AG04450 (cell line): Measurements from ENCODE around the gene ACOT11. TPM values are rescaled to one million over a fixed set of nuclear protein-coding genes. Genes with fewer than 3 reads are reported as not detected.

Experiments used
- CTCF ChIA-PET: fragments of 300-600, 350-600 bp; formaldehyde crosslinking; extraction: SDS; loops from one replicate; lab custom pipeline; 2022; ENCODE audit warnings: antibody characterized with exemption, inconsistent platforms; lab: Charles Lee
- POLR2A ChIA-PET: fragments of 350-600 bp; formaldehyde crosslinking; extraction: SDS; loops from one replicate; lab custom pipeline; 2021; ENCODE audit warnings: antibody characterized with exemption, inconsistent platforms; lab: Yijun Ruan, JAX
- DNase-seq: peaks from one replicate; pipeline ENCODE4 v3.0.0-alpha.2; 2011; ENCODE audit warnings: low read depth, low spot score
- H3K27ac ChIP-seq: one replicate; pipeline ENCODE4 v1.5.1; 2012; ENCODE audit warnings: low read depth, low read length, control low read depth
- H3K27me3 ChIP-seq: one replicate; pipeline ENCODE4 v1.6.0; 2012; ENCODE audit warnings: low read length; ENCODE audit not compliant: control insufficient read depth, insufficient read depth
- H3K4me3 ChIP-seq: 2 replicates; pipeline ENCODE4 v1.5.1; 2011; ENCODE audit warnings: mild to moderate bottlenecking, low read depth, low read length, control low read depth
- H3K9me3 ChIP-seq: 2 replicates; pipeline ENCODE4 v1.5.1; 2012; ENCODE audit warnings: low read length; ENCODE audit not compliant: control insufficient read depth, insufficient read depth
- polyA plus RNA-seq: library from polyadenylated mRNA; depleted of rRNA; stranded (reverse); fragments of >200 nt; gene quantifications from 2 replicates; pipeline ENCODE4 v1.2.3, GENCODE V29; 2011
- TF ChIP-seq, protein P1 (sequence below): IDR thresholded peaks from 2 replicates; pipeline ENCODE4 v1.5.1; 2011; ENCODE audit warnings: low read depth, low read length, control low read depth, inconsistent platforms

ACOT11 gene
- polyA plus RNA-seq, 1 experiment: 0.68 TPM

DNA sequence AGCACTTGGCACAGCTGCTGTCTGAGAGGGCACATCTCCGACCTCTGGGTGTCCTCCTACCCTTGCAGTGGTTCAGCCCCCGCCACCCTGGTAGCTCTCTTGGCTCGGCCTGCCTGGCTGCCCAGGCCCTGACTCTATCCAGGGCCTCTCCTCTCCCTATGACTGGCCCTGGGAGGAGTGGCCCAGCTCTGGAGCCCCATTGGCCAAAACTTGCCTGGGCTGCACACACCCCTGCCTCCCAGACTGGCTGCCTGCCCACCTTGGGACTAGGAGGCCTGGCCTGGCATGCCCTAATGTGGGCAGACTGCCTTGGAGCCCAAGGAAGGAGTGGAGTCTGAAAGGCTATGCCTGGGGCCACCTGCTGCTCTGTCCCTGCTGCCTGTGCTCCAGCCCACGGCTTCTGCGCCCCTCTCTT lies 33.6 kb downstream of the ACOT11 start:
- H3K27ac ChIP-seq: no peak overlapping the region
- no peak overlapping the region for H3K4me3 ChIP-seq
- no peaks in the 10 kb centered on the region; the same call in 1 of the 2 replicates for H3K9me3 ChIP-seq
- TF ChIP-seq, protein P1, sequence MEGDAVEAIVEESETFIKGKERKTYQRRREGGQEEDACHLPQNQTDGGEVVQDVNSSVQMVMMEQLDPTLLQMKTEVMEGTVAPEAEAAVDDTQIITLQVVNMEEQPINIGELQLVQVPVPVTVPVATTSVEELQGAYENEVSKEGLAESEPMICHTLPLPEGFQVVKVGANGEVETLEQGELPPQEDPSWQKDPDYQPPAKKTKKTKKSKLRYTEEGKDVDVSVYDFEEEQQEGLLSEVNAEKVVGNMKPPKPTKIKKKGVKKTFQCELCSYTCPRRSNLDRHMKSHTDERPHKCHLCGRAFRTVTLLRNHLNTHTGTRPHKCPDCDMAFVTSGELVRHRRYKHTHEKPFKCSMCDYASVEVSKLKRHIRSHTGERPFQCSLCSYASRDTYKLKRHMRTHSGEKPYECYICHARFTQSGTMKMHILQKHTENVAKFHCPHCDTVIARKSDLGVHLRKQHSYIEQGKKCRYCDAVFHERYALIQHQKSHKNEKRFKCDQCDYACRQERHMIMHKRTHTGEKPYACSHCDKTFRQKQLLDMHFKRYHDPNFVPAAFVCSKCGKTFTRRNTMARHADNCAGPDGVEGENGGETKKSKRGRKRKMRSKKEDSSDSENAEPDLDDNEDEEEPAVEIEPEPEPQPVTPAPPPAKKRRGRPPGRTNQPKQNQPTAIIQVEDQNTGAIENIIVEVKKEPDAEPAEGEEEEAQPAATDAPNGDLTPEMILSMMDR: no peak
- ChIA-PET CTCF (no interaction called here), POLR2A (interaction anchor here (0.6 kb wide), 2 partner anchors 9 to 34 kb away, joined by 3 to 4 read pairs; partner anchors contain the start of gene ACOT11)
- DNase-seq: peak; percentile 13
- H3K27me3 ChIP-seq: peaks cover 2% of the 10 kb centered on the region

DNA sequence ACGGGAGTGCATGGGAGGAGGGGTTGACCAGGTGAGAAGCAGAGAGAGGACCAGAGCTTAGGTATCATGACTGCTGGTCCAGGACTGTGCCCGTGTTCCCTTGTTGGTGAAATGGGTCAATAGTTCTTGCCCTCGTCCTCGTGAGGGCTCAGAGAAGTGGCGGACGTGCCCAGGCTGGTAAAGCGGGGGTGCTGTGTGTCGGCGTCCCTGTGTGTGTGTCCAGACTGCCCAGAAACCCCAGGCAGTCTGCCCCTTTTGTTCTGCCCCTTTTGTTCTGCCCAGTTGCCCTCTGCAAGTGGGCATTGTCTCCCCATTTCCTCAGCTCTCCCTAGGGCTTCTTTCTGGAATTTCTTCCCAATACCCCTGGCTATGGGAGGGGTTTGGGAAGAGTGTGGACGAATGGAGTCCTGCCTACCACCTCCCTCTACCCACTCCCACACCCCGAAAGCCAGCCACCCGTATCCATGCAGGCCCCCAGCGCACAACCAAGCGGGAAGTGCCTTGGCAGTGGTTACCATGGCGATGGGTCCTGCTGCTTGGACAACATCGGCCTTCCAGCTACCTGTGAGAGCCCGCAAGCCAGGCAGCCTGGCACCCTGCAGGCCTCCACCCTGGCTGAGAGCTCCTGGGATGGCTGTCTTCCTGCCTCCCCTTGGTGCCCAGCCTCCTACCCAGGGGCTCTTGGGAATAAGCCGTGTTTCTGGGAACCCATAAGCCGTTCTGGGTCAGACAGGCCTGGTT lies 34.7 kb downstream of the ACOT11 start:
- POLR2A ChIA-PET: no interaction called here
- CTCF ChIA-PET: no interaction called here

DNA sequence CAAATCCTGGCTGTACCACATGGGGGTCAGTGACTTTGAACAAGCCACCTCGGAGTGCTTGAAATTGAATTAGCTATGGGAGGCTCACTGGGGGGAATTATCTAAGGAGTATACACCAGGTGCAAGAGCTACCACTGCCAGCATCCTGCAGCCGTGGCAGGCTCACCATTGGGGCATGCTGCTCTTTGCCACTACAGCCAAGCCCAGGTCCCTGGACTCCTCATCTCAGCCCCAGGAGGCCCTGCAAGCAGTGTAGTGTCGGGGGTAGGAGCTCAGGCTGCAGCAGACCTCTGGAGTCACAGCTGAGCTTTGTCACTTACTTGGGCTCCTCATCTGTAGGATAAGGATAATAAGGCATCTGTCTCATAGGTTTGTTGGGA lies 35.3 kb downstream of the ACOT11 start:
- TF ChIP-seq, protein P1: no peak
- Histone ChIP-seq H3K9me3 (no peaks in the 10 kb centered on the region; the same call in 1 of the 2 replicates), H3K27ac (no peak overlapping the region), H3K4me3 (no peak overlapping the region), H3K27me3 (peaks cover 2% of the 10 kb centered on the region)
- no peak for DNase-seq
- CTCF ChIA-PET: no interaction called here
- POLR2A ChIA-PET: no interaction called here

More for the DNA sequence above, 34.7 kb downstream of the ACOT11 start:
- peaks cover 2% of the 10 kb centered on the region for H3K27me3 ChIP-seq
- TF ChIP-seq, protein P1: no peak
- no peak overlapping the region for H3K4me3 ChIP-seq
- no peak overlapping the region for H3K27ac ChIP-seq
- H3K9me3 ChIP-seq: no peaks in the 10 kb centered on the region; the same call in 1 of the 2 replicates
- DNase-seq: no peak

DNA sequence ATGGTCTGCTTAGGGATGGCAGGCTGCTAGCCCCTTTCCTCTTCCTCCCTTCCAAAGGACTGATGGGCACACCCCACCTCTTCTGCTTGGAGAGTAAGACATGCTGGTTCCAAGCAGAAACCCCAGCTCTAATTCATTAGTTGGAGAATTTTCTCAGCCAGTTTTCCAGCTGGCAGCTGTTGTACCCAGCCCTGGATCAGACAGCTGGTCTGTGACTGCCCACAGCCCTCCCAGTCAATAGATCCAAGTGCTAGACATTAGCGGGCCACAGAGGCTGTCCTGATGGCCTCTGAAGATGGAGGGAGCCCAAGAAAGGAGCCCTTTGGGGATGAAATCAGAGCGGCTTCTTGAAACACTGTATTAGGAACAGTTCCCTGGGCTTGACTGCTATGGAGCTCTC lies 35.8 kb downstream of the ACOT11 start:
- TF ChIP-seq, protein P1: no peak
- DNase-seq: no peak
- H3K27me3 ChIP-seq: peaks cover 2% of the 10 kb centered on the region
- no peak overlapping the region for H3K4me3 ChIP-seq
- H3K27ac ChIP-seq: no peak overlapping the region
- ChIA-PET CTCF (no interaction called here), POLR2A (no interaction called here)
- no peaks in the 10 kb centered on the region; the same call in 1 of the 2 replicates for H3K9me3 ChIP-seq

DNA sequence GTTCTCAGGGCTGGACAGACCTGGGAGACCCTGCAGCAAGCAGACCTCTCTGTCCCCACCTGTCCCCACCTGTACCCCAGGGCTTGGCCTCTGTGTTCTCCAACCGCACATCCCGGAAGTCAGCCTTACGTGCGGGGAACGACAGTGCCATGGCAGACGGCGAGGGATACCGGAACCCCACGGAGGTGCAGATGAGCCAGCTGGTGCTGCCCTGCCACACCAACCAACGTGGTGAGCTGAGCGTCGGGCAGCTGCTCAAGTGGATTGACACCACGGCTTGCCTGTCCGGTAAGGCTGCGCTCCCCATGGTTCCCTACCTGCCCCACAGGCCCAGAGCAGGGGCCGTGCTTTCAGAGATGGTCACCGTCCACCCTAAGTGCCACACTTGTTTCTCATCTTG lies 36.5 kb downstream of the ACOT11 start:
- ChIA-PET CTCF (no interaction called here), POLR2A (no interaction called here)
- TF ChIP-seq, protein P1: no peak

More for the DNA sequence above, 36.5 kb downstream of the ACOT11 start:
- H3K27ac ChIP-seq: no peak overlapping the region
- H3K27me3 ChIP-seq: peaks cover 2% of the 10 kb centered on the region
- no peaks in the 10 kb centered on the region; the same call in 1 of the 2 replicates for H3K9me3 ChIP-seq
- no peak overlapping the region for H3K4me3 ChIP-seq
- DNase-seq: no peak
